ENCODE results near the gene MYH11. TPM values are rescaled to one million over a fixed set of nuclear protein-coding genes. Genes with fewer than 3 reads are reported as not detected.
"Not testable (repeated sequence)": the region's sequence is repeated elsewhere in the genome, so short reads cannot be mapped to it uniquely, and the experiment has no call there.

Gene MYH11
- total RNA-seq, 4 donors from 2014 or later, result 19.5 to 63.2 (median 24.6) TPM

DNA sequence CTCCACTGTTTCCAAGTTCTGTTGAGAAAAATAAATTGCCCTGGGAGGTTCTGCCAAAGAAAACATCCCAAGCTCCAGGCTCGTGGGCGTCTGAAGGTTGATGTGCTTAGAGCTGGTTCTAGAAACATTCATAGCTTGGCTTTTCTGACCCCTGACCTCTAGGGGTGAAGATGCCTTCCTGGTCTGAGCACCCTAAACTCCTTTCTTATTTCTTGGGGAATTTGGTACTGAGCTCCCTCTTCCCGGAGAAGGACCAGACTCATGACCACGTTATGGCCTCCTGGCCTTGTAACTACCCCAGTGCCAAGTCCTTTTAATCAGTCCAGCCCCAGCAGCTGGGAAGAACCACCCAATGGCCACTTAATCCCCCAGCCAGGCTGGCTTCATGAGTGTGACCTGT lies 66.4 kb downstream of the MYH11 start:
- Histone ChIP-seq H3K9me3 (no peaks in the 10 kb centered on the region), H3K36me3 (no peaks in the 10 kb centered on the region), H3K27ac (no peak overlapping the region), H3K27me3 (no peaks in the 10 kb centered on the region), H3K4me3 (replicated peaks in 1 of 3) (no peak overlapping the region), H3K4me1 (peaks cover 0 to 7% of the 10 kb centered on the region in 2 donors)
- DNase-seq, result no peak
- WGBS, 2 donors, result 52 to 61% methylated on average over 4 of the region's 4 CpGs
- TF ChIP-seq, protein P1, sequence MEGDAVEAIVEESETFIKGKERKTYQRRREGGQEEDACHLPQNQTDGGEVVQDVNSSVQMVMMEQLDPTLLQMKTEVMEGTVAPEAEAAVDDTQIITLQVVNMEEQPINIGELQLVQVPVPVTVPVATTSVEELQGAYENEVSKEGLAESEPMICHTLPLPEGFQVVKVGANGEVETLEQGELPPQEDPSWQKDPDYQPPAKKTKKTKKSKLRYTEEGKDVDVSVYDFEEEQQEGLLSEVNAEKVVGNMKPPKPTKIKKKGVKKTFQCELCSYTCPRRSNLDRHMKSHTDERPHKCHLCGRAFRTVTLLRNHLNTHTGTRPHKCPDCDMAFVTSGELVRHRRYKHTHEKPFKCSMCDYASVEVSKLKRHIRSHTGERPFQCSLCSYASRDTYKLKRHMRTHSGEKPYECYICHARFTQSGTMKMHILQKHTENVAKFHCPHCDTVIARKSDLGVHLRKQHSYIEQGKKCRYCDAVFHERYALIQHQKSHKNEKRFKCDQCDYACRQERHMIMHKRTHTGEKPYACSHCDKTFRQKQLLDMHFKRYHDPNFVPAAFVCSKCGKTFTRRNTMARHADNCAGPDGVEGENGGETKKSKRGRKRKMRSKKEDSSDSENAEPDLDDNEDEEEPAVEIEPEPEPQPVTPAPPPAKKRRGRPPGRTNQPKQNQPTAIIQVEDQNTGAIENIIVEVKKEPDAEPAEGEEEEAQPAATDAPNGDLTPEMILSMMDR (IDR thresholded peaks at IDR 0.05), result no peak
- no peak for TF ChIP-seq POLR2A (IDR thresholded peaks at IDR 0.05)
- intact Hi-C loops (cut with DNase I), result no loop called here

DNA sequence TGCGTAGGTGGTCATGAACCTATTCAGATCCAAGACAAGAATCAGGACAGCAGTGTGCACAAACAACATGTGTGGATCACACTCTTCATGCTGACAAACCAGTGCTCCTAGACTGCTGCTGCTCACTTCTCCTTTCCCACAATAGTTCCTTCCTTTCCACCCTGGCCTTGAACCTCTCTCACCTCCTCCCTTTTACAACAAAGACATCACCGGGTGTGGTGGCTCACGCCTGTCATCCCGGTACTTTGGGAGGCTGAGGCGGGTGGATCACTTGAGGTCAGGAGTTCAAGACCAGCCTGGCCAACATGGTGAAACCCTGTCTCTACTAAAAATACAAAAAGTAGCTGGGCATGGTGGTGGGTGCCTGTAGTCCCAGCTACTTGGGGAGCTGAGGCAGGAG lies 67.0 kb downstream of the MYH11 start:
- H3K9me3 ChIP-seq; H3K4me3 ChIP-seq (replicated peaks in 1 of 3); DNase-seq; H3K4me1 ChIP-seq; H3K27ac ChIP-seq; intact Hi-C loops (cut with DNase I); H3K36me3 ChIP-seq; H3K27me3 ChIP-seq: not testable (repeated sequence)
- 81 to 85% methylated on average over 5 of the region's 5 CpGs for WGBS, 2 donors

DNA sequence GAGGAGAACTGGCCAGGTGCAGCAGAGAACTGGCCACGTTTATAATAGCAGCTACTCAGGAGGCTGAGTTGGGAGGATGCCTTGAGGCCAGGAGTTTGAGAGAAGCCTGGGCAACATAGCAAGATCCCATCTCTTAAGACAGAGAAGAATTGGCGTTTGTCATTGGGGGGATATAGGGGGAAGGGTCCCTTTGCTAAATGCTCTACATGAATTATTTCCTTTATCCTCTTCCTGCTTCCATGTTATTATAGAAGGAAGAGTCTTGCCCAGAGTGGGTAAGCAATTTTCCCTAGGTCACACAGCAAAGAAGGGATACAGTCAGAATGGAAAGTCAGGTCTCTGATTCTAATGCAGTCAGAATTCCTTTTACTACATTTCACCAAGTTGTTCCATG lies 68.0 kb downstream of the MYH11 start:
- intact Hi-C loops (cut with DNase I), result no loop called here
- WGBS, 2 donors, result 80 to 83% methylated on average over 2 of the region's 2 CpGs
- no peak overlapping the region for H3K27ac ChIP-seq

DNA sequence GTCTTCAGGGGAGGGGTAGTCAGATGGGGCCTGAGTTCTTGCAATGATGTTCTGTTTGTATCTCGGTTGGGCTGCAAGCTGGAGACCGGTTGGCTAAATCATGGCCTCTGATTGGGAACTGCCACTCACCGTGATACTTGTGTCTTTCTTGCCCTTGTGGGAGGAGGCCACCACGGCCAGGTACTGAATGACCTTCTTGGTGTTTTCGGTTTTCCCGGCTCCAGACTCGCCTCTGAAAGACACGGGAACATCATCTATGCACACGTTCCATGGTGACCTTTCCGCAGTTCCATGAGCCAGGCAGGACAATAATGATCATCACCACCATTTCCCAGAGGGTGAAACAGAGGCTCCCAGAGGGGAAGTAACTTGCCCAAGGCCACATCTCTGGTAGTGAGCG lies 70.3 kb downstream of the MYH11 start:
- 88 to 93% methylated on average over 7 to 11 of the region's 11 CpGs for WGBS, 2 donors
- intact Hi-C loops (cut with DNase I), result no loop called here
- Histone ChIP-seq H3K27me3 (no peaks in the 10 kb centered on the region), H3K27ac (no peak overlapping the region), H3K36me3 (no peaks in the 10 kb centered on the region), H3K4me3 (replicated peaks in 1 of 3) (no peak overlapping the region), H3K9me3 (no peaks in the 10 kb centered on the region), H3K4me1 (no peaks in the 10 kb centered on the region)
- TF ChIP-seq POLR2A (IDR thresholded peaks at IDR 0.05), result no peak
- TF ChIP-seq, protein P1 (IDR thresholded peaks at IDR 0.05), result no peak
- no peak for DNase-seq

More for the DNA sequence above, 68.0 kb downstream of the MYH11 start:
- Histone ChIP-seq H3K4me3 (replicated peaks in 1 of 3) (no peak overlapping the region), H3K27me3 (no peaks in the 10 kb centered on the region), H3K4me1 (no peaks in the 10 kb centered on the region), H3K9me3 (no peaks in the 10 kb centered on the region), H3K36me3 (no peaks in the 10 kb centered on the region)
- TF ChIP-seq, protein P1 (IDR thresholded peaks at IDR 0.05), result no peak
- no peak for TF ChIP-seq POLR2A (IDR thresholded peaks at IDR 0.05)
- no peak for DNase-seq

DNA sequence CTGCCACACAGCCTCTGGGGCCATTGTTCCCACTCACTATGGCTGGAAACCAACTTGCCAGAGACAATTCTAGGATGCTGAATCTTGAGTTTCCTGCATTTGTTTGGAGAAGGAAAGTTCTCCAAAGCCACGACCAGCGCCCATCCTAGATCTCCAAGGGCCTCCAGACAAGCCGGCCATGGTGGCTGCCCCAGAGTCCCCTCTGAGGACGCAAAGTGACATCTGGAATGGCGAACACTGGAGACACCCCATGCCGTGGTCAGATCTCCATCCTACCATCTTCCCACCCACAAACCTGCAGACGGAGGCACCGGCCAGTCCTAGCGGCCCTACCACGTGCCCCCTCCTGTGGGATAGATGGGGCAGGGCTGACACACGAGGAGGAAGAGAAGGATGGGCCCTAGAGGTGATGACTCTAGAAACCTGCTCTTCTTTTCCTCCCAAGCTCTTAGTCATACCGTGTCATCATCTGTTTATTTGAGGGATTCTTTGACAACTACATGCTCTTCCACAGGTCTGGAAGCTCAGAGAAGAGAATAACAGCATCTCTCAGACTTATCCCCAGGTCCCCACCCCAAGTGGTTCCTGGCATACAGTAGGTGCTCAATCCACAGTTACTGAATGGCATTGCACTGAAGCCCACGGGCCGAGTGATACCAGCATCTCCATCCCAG lies 71.3 kb downstream of the MYH11 start:
- Histone ChIP-seq H3K27ac (no peak overlapping the region), H3K36me3 (no peaks in the 10 kb centered on the region)

More for the DNA sequence above, 71.3 kb downstream of the MYH11 start:
- no peaks in the 10 kb centered on the region for H3K4me1 ChIP-seq
- H3K4me3 ChIP-seq (replicated peaks in 1 of 3), result no peak overlapping the region
- no peaks in the 10 kb centered on the region for H3K27me3 ChIP-seq
- H3K9me3 ChIP-seq, result no peaks in the 10 kb centered on the region
- intact Hi-C loops (cut with DNase I), result no loop called here
- 74 to 80% methylated on average over 8 to 14 of the region's 14 CpGs for WGBS, 2 donors
- TF ChIP-seq, protein P1 (IDR thresholded peaks at IDR 0.05), result no peak
- TF ChIP-seq POLR2A (IDR thresholded peaks at IDR 0.05), result no peak
- no peak for DNase-seq

All from thyroid gland (tissue), 4 donors.